GM18873 (cell line): ENCODE results near the gene VOPP1.
"Not testable (repeated sequence)": the region's sequence is repeated elsewhere in the genome, so short reads cannot be mapped to it uniquely, and the experiment has no call there.

Experiments used
- ATAC-seq: cut with Tn5 transposase; IDR thresholded peaks from one replicate; pipeline ENCODE4 v1.9.1; 2021; ENCODE audit warnings: mild to moderate bottlenecking, moderate library complexity, moderate number of reproducible peaks; ENCODE audit not compliant: unreplicated experiment, low FRiP score

The VOPP1 gene

GRCh38 chr7:55473932-55474331, 98.4 kb downstream of the VOPP1 start:
- ATAC-seq = no peak

DNA sequence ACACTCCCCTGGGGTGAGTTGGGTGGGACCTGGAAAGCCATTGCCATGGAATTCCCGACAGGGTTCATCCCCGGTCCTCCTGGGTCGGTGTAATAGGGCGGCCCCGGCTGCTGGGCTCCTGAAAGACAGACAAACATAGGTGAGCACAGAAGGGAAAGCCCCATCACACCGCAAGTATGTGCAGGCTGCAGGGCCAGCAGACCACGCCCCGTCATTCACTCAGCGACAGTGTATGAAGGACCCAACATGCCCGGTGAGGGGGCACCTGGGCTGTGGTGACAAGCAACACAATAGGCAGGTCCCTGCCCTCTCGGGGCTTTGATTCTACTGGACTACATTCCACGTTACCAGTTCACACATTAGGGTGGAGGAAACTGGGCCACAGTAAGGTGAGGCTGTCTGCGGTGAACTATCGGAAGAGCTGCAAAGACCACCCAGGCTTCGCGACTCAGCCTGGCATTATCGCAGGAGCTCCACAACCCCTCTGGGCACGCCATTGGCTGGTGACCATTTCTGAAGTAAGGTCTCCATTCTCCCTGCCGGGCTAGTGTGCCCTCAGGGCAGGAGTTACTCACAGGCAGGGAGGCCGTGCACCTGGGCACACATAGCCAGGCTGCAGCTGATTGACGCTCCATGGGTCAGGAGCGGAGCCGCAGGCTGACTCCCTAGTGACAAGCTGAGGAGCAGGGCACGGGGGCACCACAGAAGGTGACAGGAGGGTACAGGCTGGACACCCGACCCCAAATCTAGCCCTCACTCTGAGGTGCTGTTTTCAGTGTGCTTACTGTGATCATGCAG, 99.2 kb downstream of the VOPP1 start:
- ATAC-seq = no peak

DNA sequence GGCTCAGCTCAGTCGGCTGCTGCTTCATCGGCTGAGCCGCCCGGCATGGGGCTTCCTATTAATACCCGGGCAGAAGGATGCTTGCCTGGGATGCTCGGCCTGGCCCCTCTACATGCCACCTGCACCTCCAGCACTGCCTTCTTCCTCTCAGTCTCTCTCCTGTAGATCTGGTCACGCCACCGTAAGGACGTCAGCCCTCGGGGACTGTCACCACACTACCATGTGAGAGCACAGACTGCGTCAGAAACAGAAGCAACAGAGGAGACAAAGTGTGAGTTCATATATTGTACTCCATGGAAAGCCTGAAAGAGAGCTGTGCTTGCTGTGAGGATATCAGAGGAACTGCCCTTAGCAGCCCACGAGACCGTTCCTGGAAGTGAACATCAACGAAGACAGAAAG, 99.9 kb downstream of the VOPP1 start:
- ATAC-seq = not testable (repeated sequence)

GRCh38 chr7:55471594-55471993, 100.7 kb downstream of the VOPP1 start:
- ATAC-seq = not testable (repeated sequence)

- ATAC-seq = no peak
Observed at GRCh38 chr7:55470261-55470660, 102.0 kb downstream of the VOPP1 start.

DNA sequence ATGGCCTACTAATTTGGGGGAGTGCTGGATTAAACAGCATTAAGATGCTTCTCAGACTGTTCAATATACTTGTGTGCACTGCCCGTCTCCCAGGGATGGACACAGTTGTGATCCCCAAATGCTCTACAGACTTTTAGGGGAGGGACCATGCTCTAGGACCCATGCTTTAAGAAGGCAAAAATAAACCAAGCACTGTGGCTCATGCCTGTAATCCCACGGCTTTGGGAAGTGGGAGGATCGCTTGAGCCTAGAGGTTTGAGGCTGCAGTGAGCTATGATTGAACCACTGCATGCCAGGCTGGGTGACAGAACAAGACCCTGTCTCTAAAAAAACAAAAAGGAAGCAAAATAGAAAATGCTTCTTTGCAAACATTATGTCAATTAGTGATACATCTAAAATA, 102.6 kb downstream of the VOPP1 start:
- ATAC-seq = no peak

DNA sequence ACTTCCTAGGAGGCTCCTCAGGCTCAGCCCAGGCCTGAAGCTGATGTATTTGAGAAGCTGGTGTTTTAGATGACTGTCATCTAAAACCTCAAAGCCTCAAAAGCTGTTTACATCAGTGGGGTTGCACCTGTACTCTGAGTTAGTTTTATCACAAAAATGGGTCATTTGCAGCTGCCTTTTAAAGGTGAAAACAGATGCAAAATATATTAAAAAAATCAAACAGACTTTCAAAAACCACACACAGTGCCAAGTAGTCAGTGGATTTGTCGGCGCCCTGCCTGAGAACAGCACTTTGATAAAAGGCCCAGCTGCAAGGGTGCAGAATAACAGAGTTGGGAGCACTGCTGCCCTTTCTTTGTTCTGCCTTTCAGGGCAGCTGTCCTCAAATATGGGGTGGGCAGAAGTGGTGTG, 103.0 kb downstream of the VOPP1 start:
- ATAC-seq = no peak

DNA sequence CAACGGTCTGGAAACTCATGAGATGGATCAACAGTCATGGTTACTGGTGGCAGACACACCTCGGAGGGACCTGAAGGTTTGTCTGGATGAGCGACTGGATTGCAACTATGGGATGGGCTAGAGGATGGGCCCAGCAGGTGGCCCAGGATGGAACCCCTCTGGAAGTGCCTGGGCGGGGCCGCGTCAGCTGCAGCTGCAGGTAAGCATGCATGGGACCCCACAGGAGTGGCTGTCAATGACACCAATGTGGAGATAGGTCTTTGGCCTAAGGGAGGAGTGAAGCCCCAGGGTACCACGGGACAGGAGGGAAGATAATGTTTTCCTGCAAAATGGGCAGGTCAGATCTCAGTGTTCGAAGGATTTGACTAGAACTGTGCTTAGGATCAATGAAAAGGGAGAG, 103.8 kb downstream of the VOPP1 start:
- no peak for ATAC-seq

- no peak for ATAC-seq
Observed at GRCh38 chr7:55467047-55467593, 105.2 kb downstream of the VOPP1 start.

DNA sequence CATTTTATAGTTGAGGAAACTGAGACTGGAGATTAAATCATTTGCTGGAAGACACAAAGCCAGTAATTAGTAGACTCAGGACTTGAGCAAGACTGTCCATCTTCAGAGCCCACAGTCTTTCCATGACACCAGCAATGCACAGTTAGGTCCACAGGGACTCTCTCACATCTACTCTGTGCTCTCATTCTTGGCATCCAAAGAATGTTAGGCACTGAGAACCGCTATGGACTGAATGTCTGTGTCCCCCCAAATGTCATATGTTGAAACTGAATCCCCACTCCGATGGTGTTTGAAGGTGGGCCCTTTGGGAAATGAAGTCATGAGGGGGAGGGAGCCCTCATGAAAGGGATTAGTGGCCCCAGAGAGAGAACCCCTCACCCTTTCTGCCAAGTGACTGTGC, 106.6 kb downstream of the VOPP1 start:
- no peak for ATAC-seq

DNA sequence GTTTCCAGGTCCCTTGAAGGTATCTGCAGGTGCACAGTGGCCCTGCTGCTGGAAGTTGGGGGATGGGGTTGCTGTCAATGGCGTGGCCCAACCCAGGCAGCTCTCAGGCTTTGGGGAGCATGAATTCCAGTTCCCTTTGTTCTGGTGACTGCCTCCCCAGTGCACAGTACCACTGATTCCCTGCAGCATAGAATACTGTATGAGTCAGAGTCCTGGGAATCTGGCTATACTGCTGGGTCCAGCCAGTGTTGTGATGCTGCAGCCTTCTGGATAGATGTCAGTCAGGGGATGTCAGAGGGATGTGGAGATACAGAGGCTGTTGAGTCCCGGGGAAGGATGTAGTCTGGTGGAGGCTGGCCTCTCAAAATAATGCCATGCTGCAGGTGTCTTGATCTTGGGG, 107.9 kb downstream of the VOPP1 start:
- no peak for ATAC-seq

- no peak for ATAC-seq
Observed at GRCh38 chr7:55463686-55464262, 108.5 kb downstream of the VOPP1 start.

DNA sequence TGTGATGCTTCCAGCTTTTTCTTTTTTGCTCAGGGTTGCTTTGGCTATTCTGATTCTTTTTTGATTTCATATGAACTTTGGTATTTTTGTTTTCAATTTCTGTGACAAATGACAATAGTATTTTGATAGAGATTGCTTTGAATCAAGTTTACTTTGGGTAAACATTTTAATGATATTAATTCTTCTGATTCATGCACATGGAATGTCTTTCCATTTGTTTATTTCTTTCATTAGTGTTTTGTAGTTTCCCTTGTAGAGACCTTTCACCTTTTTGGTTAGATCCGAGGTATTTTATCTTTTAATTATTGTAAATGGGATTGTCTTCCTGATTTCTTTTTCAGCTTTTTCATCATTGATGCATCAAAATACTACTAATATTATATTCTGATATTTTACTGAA, 114.0 kb downstream of the VOPP1 start:
- no peak for ATAC-seq

DNA sequence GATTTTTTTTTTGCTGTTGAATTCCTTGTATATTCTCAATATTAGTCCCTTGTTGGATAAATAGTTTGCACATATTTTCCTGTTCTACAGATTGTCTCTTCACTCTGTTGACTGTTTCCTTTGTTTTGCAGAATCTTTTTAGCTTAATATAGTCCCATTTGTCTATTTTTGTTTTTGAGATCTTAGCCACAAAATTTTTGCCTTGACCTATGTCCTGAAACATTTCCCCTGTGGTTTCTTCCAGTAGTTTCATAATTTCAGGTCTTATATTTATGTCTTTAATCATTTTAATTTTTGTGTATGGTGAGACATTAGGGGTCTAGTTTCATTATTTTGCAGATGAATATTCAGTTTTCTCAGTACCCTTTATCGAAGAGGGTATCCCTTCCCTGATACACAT, 114.5 kb downstream of the VOPP1 start:
- ATAC-seq = no peak

DNA sequence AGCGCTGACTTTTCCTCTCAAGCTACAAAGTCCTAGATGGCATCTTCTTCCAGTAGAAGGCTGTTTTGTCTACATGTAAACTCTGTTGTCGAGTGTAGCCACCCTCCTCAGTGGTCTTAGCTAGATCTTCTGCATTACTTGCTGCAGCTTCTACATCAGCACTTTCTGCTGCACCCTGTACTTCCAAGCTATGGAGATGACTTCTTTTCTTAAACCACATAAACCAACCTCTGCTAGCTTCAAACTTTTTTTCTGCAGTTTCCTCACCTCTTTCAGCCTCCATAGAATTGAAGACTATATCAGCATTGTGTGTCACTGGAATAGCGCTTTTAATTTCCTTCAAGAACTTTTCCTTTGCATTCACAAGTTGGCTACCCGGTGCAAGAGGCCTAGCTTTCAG, 119.3 kb downstream of the VOPP1 start:
- no peak for ATAC-seq

GRCh38 chr7:55449992-55450535, 122.2 kb downstream of the VOPP1 start:
- no peak for ATAC-seq

DNA sequence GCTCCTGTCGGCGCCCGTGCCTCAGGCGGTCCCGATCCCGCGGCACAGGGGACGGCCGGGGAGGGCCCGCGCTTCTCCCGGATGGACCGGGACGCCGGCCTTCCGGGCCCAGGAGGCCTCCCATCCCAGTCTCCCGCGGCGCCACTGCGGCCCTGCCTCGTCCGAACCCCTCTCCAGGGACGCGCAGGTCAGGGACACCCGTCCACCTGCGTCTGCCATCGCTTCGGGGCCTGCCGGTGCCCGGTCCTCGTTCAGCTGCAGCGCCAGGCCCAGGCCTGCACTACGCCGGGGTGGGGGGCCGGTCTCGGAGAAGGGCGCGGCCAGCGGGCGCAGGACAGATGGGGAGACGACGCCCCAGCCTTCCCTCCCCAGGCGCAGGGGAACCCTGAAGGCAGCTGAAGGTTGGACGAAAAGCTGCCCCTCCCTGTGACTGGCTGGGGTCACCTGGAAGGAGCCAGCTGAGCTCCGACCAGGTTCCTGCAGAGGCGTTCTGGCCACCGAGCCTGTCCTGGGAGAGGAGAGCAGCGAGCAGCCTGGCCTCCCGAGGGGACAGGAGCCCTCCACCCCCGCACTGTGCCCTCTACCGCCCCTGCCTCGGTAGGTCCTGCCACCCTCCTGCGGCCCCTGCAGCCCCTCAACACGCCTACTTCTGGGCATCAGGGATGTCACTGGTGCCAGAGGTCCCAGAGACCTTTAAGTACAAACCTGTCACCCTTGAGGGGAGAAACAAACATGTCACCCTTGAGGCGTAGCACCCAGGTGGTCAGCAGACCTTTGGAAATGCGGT, 122.9 kb downstream of the VOPP1 start:
- ATAC-seq = no peak

GRCh38 chr7:55448526-55448925, 123.8 kb downstream of the VOPP1 start:
- no peak for ATAC-seq

DNA sequence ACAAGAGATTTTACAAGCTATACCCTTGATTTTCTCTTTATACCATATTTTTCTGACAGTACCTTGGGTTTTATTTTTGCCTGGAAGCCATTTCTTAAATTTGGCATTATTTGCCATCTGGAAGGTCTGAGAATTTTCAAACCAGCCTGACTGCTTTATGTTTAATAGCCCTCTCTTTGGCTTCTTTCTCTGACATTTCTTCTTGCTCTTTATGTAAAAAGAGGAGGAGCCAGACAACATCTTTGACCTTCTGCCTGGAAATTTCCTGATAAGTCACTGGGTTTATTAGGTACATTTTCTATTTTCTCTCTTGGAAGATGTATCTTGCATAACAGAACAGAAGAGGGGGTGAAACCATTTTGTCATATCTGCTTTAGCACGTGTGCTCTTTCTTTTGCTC, 127.5 kb downstream of the VOPP1 start:
- ATAC-seq = no peak

DNA sequence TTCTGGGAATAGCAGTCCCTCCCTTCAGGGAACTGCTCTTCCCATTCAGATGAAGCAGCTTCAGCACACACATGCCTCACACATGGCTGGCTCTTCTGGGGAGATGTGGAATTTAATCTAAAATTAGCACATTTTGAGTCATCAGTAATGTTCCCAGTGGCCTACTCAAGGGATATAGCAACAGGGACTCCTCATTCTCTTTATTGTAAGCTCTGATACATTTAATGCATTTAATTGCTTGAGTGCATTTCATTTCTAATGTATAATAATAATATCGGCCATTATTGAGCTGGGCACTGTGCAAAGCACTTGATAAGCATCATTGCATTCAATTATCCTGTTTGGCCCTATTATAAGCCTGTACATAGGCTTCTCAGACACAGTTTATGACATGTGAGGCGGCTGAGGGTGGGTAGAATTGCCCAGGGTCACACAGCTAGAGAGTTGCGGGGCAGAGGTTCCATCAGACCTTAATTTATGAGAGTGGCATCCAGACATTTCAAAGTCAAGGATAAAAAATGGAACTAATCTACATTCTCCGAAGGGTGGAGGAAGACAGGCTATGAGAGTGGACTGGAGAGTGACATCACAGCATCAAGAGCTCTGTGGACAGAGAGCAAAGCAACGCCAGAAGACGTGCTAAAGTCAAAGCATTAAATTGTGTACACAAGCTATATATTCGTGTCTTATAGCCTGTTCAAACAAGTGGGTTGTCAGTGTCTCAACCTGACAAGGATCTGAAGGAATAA, 130.4 kb downstream of the VOPP1 start:
- no peak for ATAC-seq
